NCI-H526 treated with DMSO at 0.1 percent for 48 hours (cell line): Measurements from ENCODE around the gene DDN.

Experiments
- DNase-seq: peaks from one replicate; lab custom pipeline; 2025; lab: John Stamatoyannopoulos, UW

The DDN gene

DNA sequence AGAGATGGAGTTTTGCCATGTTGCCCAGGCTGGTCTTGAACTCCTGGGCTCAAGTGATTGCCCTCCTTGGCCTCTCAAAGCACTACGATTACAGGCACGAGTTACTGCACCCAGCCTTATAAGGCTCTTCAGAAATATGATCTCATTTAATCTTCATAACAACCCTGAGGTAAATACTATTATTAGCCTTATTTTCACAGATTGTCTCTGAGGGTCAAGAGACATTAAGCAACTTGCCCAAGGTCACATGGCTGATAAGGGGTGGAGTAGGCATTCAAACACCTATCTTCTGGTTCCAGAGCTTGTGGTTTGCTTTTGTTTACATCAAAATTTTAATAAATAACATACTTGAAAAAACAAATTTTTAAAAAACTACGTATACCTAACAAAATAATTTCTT is 14.3 kb upstream of the DDN start:
- no peak for DNase-seq

DNA sequence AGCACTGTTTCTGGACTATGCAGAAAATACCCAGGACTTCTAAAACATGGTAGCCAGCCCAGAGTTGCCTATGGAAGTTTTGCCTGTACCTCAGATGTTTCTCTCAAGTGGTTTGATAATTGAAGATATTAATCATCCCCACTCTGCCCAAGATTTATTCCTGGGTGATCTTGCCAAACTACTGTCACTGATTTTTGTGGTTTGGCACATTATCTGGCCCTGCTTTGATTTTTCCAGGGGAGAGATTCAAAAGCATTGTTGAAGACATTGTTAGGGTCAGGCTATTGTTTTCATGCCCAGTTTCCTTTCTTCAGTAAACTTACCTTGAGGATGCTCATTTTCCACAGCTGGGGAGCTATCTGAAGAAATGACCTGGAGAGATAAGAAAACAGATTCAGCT is 13.6 kb upstream of the DDN start:
- DNase-seq = no peak

- no peak for DNase-seq
These were observed 11.0 kb upstream of the DDN start for GRCh38 chr12:49010092-49010668.

- no peak for DNase-seq
These were observed 9.8 kb upstream of the DDN start for GRCh38 chr12:49008943-49009342.

DNA sequence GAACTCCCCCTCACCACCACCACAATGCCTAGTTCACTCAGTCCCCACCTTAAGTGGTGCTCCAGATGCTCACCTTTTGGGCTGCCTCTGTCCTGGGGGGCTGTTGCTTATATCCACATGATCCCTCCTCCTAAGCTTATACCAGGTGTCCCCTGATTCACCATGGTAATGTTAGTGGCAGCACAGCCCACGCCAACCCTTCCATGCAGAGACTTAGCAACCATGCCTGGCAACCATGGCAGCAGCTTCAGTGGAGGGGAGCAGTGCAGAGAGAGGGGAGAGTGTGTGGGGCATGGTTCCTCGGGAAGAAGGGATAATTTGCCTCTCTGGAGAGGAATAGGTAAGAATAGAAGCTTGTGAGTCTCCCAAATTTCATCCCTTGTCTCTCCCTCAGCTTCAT is 1.2 kb upstream of the DDN start:
- DNase-seq = no peak

GRCh38 chr12:48998497-48999353 is 450 bp downstream of the DDN start:
- peak; percentile 22 for DNase-seq

- DNase-seq = no peak
These were observed 1.3 kb downstream of the DDN start for GRCh38 chr12:48997719-48998496.

- DNase-seq = peak; percentile 72
These were observed 2.1 kb downstream of the DDN start for GRCh38 chr12:48996794-48997718.

DNA sequence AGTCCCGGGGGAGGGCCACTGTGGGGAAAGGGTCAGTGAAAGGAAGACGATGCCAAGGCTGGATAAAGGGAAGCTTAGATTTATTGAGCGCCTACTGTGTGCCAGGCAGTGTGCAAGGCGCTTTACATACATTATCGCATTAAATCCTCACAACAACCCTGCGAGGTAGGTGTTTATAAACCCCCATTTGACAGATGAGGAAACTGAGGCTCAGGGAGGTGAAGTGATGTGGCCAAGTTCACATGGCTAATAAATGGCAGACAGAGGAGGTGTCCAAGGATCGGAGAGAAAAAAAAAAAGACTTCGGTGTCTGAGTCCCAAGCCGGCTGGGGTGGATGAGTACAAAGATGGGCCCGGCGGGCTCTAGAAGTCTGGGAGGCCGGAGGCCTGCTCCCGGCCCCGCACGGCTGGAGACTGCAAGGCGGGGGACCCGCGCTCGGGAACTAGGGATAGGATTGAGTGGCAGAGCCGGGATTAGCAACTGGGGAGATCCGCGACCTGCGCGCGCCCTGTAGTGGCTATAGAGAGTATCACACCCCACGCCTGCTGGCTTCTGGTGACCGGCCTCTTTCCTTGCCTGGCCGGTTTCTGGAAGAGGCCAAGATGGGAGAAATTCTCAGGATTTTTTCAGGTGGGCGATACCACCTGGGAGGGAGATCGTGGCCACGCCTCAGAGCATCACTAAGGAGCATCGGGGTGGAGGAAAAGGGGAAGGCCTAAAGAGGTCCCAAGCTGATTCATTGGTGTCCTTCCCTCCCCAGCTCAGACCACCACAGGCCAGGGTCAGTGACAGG is 3.9 kb downstream of the DDN start:
- peak; percentile 60 for DNase-seq

DNA sequence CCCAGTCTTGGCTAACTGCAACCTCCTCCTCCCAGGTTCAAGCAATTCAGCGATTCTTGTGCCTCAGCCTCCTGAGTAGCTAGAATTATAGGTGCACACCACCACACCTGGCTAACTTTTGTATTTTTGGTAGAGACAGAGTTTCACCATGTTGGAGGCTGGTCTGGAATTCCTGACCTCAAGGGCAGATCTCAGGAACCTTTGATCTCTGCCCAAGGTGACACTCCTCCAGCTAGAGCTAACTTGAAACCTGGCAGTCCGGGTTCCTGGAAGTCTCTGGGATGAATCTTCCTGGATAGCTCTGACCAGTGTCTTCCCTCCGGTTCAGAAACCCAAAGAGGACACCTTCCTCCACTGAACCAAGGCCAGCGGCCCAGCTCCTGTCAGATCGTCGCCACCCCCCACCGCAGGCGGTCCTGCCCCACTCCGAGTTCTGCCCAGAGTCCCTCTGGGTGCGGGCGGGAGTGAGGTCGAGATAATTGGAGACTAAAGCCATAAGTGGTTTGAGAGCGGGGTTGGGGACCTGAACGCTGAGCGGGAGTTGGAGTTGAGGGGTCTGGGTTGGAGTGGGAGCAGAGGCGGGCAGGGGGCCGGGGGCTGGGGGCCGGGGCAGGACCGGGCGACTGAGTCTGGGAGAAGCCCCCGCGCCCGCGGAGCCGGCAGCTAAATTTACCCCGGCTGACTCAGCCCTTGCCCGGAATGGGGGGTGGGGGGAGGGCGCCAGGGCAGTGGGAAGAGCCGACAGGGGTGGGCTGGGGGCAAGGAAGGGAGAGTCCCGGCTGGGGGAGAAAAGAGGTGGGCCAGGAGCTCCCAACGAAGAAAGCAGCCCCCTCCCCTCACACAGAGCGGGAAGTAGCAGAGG is 4.7 kb downstream of the DDN start:
- DNase-seq = no peak

- DNase-seq = no peak
These were observed 5.4 kb downstream of the DDN start for GRCh38 chr12:48993787-48994186.

DNA sequence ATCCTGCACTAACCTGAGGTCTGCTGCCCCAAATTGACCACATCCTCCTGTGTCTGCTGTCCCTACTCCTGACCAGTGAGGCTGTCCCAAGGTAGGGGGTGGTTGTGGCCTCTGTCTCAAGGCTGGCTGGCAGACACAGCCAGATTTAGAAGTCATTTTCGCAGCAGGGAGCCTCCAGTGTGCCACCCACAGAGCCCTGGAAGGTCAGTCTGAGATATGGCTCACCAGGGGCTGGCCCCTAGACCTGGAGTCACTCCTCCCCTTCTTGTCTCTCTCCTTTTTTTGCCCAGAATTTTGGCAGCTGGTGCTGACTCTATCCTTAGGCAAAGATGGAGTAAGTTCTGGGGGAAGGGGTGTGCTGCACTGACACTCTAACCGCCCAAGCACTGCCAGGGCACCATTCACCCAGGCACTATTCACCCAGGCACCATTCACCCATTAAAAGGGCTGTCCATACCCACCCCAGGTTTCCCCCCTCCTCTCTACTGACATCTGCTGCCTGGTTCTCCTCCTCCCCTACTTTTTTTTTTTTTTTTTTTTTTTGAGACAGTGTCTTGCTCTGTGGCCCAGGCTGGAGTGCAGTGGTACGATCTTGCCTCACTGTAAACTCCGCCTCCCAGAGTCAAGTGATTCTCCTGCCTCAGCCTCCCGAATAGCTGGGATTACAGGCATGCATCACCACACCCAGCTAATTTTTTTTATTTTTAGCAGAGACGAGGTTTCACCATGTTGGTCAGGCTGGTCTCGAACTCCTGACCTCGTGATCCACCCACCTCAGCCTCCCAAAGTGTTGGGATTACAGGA is 7.7 kb downstream of the DDN start:
- no peak for DNase-seq

GRCh38 chr12:48990552-48990951 is 8.6 kb downstream of the DDN start:
- no peak for DNase-seq

DNA sequence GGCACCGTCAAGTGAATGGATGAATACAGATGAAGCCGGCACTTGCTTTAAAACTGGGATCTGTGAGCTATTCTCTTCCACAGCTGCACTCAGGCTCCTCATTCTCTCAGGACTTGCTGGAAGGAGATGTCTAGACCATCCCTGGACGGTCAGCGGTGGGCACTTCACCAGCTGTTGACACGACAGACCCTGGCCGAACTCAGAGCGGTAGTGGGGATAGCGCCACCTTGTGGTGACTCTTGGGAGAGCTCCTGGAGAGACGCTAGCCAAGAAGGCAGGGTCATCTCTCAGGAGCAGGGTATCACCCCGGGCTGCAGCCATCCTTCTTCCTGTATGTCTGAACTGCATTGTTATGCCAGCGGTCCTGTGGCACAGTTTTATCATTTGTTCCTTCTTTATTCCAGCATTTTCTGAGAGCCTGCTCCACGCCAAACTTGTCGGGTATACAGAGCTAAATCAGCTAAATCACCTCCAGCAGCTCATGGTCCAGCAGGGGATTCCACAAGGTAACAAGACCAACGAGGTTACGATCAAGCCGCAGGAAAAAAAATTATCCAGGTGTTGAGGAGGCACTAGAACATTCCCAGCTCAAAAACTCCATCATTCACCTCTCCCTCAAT is 11.0 kb downstream of the DDN start:
- DNase-seq = no peak

DNA sequence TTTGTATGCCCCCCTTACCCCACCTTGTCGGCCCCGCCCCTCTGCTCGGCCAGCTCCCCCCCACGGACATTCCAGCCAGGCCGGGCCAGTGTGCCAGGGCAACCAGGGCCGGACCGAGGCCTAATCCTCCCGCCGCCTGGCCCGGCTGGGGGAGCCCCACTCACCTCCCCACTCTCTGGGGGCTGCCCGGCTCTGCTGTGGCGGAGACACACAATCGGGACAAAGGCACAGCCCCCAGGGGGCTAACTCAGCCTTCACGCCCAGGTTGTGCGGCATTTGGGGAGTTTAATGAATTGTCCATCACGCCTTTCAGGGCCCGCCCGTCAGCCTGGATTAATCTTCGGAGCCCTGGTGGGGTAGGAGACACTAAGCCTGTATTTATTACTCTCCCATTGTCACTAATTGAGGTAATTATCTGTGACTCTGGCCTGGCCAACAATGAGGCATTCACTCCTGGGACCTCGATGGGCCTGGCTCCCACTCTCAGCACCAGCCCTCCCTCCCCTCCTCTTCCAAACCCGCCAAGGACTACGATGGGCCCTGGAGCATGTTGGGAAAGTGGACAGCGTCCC is 12.4 kb downstream of the DDN start:
- DNase-seq = no peak

GRCh38 chr12:48985901-48986300 is 13.3 kb downstream of the DDN start:
- DNase-seq = no peak

GRCh38 chr12:48985475-48985897 is 13.7 kb downstream of the DDN start:
- no peak for DNase-seq

GRCh38 chr12:48982397-48983080 is 16.6 kb downstream of the DDN start:
- no peak for DNase-seq
